ENCODE results near the gene GREB1.

GREB1 gene

GRCh38 chr2:11615209-11615608 lies 81.4 kb downstream of the GREB1 start:
- DNase-seq: no peak

DNA sequence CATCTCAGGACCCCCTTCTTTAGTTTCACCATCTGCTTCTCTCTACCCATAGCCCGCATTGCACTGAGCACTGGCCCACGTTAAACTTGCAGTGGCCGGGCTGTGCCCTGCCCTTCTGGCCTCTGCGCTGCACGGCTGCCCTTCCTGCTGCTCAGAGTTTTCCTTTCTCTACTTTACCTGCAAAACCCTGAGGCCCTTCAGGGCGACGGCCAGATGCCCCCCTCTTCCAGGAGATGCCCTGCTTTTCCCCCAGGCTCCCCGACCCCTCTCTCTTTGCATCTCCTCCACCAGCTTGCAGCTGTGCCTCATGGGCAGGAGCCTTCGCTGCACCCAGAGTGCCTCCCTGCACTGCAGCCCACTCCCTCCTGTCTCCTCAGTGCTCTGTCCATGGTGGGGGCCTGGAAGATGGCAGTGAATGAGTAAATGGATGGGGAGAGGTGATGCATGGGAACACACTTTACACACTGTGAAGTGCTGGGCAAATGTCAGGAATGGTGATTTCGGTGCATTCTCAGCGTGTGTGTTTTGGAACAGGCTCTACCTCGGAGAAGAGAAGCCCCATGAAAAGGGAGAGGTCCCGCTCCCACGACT lies 82.3 kb downstream of the GREB1 start:
- no peak for DNase-seq

- no peak for DNase-seq
Observed at GRCh38 chr2:11616851-11617415, 83.1 kb downstream of the GREB1 start.

DNA sequence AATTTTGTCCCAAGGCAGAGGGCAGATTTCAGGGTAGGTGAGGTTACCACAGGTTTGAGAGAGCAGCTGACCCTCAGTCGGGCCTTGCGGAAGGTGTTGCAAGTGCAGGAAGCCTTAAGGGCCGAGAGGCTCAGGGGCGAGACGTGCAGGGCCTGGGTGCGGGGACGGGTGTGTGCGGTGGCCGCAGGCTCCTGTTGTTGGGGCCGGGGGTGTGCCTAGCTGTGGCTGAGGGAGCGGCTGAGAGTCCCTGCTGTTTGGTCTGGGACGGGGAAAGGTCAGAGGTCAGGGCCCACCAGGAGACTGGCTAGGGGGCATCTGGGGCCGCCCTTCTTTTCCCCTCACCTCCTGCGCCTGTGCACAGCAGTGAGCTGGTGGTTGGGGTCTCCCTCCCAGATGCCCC lies 83.7 kb downstream of the GREB1 start:
- DNase-seq: no peak

GRCh38 chr2:11617984-11618707 lies 84.3 kb downstream of the GREB1 start:
- no peak for DNase-seq

DNA sequence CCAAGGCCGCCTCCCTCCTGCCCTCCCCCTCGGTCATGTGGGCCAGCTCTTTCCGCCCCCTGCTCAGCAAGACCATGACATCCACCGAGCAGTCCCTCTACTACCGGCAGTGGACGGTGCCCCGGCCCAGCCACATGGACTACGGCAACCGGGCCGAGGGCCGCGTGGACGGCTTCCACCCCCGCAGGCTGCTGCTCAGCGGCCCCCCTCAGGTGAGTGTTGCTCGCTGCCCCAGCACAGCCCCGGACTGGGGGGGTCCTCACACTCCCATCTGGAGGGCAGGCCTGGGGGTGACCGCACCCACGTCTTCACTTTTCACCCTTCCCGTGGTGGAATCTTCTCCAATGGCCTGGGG lies 84.8 kb downstream of the GREB1 start:
- DNase-seq: no peak

GRCh38 chr2:11621410-11621809 lies 87.6 kb downstream of the GREB1 start:
- DNase-seq: no peak

DNA sequence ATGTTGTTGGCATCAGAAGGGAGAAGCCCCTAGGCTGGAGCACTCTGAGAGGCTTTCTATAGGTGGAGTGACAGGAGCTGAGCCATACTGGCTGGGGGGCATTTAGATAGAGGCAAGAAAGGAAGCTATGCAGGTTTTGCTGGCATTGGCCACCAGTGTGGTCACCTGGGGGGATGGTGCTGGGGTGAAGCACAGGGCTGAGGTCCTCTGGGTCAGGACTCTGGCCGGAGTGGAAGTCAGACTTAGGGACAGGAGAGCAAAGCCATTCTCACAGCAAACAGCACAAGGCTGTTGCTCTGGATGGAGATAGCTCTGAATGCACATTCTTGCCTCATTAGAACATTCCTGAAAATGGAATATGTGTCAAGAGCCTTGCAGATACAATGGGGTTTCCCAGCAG lies 88.8 kb downstream of the GREB1 start:
- DNase-seq: no peak

GRCh38 chr2:11624893-11625292 lies 91.0 kb downstream of the GREB1 start:
- DNase-seq: no peak

GRCh38 chr2:11625671-11626070 lies 91.8 kb downstream of the GREB1 start:
- no peak for DNase-seq

DNA sequence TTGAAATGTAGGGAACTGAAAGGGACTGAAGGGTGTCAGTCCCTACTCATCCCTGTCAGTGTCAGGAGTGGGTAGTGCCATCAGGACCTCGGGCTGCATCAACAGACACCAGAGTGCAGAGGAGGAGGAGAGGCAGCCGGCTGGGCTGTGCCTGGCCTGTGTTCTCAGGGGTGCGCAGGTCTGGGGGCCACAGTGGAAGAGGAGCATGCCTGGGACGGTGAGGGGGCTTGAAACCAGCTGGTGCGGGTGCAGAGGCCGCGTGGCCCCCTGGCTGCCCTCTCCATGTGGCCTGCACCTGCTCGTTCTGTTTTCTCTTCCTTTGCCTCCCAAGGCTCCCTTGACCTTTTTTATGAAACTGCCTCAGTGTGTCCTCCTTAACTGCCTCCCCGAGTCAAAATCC lies 94.8 kb downstream of the GREB1 start:
- no peak for DNase-seq

DNA sequence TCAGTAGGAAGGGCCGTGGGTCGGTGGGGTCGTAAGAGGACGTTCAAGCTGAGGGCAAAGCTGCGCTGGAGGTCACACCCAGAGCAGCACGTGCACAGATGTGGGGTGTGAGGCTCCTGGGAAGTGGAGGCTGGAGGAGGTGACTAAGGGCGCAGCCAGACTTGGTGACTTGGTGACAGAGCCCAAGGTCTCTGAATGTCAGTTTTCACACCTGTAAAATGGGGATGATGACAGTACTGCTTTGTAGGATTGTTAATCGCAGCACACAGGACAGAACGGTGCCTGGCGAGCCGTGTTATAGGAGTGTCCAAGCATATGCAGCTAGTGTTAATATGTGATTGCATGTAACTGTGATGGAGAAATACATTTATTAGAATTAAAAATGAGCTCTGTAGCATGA lies 95.4 kb downstream of the GREB1 start:
- DNase-seq: no peak

DNA sequence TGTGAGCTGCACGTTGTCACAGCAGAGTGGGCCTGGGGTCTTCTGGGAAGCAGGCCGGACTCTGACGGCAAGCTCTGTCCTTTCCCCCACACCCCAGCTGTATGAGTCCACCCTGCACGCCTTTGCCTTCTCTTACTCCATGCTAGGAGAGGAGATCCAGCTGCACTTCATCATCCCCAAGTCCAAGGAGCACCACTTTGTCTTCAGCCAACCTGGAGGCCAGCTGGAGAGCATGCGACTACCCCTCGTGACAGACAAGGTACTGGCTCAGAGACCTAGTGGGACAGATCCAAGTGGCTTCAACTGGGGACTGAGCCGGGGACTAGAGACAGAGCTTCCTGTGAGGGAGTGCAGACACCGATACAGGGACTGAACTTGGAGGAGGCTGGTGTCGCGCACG lies 96.0 kb downstream of the GREB1 start:
- no peak for DNase-seq

DNA sequence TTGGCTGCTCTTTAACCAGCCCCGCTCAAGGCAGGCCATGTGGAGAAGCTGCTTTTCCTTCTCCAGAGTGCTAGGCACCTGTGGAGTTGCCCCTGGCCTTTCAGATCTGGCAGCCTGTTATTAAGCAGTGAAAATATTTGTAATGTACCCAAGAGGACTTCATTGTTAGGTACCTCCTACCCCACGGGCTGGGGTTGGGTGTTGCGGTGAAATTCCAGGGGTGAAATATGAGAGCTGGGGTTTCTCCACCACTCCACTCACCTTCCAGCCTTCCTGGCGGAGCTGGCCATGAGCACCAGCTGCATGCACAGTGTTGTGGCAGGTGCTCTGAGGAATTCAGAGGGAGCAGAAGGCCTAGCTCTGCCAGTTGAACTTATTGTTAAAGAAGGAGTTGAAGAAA lies 97.0 kb downstream of the GREB1 start:
- no peak for DNase-seq

DNA sequence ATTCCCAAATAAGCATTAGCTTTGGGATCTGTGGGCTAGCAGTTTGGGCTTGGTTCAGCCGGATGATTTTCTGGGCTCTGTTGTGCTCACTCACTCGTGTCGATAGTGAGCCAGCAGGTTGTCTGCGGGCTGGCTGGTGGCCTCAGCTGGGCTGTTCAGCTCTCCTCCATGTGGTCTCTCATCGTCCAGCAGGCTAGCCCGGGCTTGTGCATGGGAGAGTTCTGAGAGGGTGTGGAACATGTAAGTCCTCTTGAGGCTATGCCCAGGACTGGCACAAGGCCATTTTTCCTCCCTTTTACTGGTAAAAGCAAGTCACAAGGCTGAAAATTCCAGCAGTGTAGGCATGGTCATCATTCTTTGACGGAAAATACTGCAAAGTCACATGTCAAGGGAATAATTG lies 97.6 kb downstream of the GREB1 start:
- DNase-seq: no peak

GRCh38 chr2:11633923-11634478 lies 100.2 kb downstream of the GREB1 start:
- DNase-seq: no peak

- no peak for DNase-seq
Observed at GRCh38 chr2:11634584-11634983, 100.7 kb downstream of the GREB1 start.

- no peak for DNase-seq
Observed at GRCh38 chr2:11635141-11635540, 101.3 kb downstream of the GREB1 start.

GRCh38 chr2:11636593-11637295 lies 102.9 kb downstream of the GREB1 start:
- no peak for DNase-seq

GRCh38 chr2:11637546-11637945 lies 103.7 kb downstream of the GREB1 start:
- no peak for DNase-seq

- DNase-seq: no peak
Observed at GRCh38 chr2:11639503-11639902, 105.7 kb downstream of the GREB1 start.

DNA sequence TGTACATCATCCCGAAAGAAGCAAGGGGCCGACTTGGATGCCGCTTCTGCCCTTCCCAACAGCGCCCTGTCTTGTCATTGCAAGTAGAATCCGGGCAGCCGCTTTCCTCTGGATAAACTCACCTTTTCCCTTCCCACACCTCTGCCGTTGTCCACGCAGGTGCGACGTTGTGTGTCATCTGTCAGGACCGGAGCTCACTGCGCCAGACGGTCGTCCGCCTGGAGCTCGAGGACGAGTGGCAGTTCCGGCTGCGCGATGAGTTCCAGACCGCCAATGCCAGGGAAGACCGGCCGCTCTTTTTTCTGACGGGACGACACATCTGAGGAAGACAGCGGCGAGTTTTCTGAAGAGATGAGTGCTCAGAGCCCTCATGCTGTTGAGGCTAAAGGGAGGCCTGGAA lies 106.3 kb downstream of the GREB1 start:
- no peak for DNase-seq

DNA sequence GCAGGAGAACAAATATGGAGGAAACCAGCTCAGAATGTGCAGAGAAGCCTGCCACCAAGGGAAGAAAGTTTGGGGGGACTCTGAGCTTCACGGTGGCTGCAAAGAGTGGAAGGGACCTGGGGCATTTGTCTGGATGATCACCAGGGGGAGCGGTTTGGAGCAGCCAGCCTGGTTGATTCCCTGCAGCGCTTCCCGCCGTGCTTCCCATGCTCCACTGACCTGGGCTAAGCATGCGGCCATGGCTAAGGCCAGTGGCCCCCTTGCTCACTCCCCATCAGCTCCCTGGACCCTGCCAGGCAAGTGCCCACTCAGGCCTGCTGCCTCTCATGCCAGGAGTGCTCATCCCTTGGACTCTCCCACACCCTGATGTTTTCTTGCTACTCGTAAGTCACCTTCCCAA lies 109.1 kb downstream of the GREB1 start:
- no peak for DNase-seq

DNA sequence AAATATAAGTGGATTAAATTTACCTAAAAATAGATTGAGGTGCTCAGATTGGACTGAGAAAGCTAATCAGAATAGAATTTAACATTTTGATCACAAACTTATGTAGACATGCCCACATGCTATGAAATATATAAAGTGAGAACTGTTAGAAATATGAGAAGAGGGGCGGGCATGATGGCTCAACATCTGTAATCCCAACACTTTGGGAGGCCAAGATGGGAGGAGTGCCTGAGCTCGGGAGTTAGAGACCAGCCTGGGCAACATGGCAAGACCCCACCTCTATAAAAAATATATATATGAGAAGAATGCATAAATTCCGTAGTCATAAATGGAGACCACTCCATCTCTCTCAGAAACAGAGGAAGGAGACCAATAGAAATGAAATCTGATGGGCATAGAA lies 110.4 kb downstream of the GREB1 start:
- DNase-seq: no peak
